Superior temporal gyrus (tissue), 1 donor: Measurements from ENCODE around the gene SPINK4.

Source experiments
- DNase-seq: peaks from one replicate; pipeline ENCODE4 v3.0.0-alpha.2; 2016; ENCODE audit errors: extremely low spot score

Gene SPINK4

GRCh38 chr9:33229359-33230114 lies 10.4 kb upstream of the SPINK4 start:
- DNase-seq: no peak

GRCh38 chr9:33230756-33231622 lies 9.0 kb upstream of the SPINK4 start:
- DNase-seq: no peak

- no peak for DNase-seq
Observed at GRCh38 chr9:33231623-33231942, 8.4 kb upstream of the SPINK4 start.

GRCh38 chr9:33232815-33233214 lies 7.2 kb upstream of the SPINK4 start:
- DNase-seq: no peak

GRCh38 chr9:33233626-33234342 lies 6.2 kb upstream of the SPINK4 start:
- DNase-seq: no peak

GRCh38 chr9:33234511-33235467 lies 5.2 kb upstream of the SPINK4 start:
- no peak for DNase-seq

GRCh38 chr9:33236571-33236970 lies 3.4 kb upstream of the SPINK4 start:
- no peak for DNase-seq

GRCh38 chr9:33241298-33241697 lies 1.3 kb downstream of the SPINK4 start:
- no peak for DNase-seq

GRCh38 chr9:33242609-33243134 lies 2.7 kb downstream of the SPINK4 start:
- DNase-seq: no peak

GRCh38 chr9:33244137-33244784 lies 4.3 kb downstream of the SPINK4 start:
- DNase-seq: no peak

GRCh38 chr9:33245341-33245740 lies 5.4 kb downstream of the SPINK4 start:
- no peak for DNase-seq

- DNase-seq: no peak
Observed at GRCh38 chr9:33246269-33246860, 6.4 kb downstream of the SPINK4 start.

- no peak for DNase-seq
Observed at GRCh38 chr9:33248606-33249005, 8.6 kb downstream of the SPINK4 start.

GRCh38 chr9:33249087-33249658 lies 9.2 kb downstream of the SPINK4 start:
- DNase-seq: no peak

GRCh38 chr9:33249983-33250382 lies 10.0 kb downstream of the SPINK4 start:
- no peak for DNase-seq

- DNase-seq: no peak
Observed at GRCh38 chr9:33250458-33250995, 10.6 kb downstream of the SPINK4 start.

GRCh38 chr9:33254211-33254610 lies 14.2 kb downstream of the SPINK4 start:
- DNase-seq: no peak

GRCh38 chr9:33255014-33255413 lies 15.0 kb downstream of the SPINK4 start:
- DNase-seq: no peak

GRCh38 chr9:33255471-33255870 lies 15.5 kb downstream of the SPINK4 start:
- no peak for DNase-seq

GRCh38 chr9:33256236-33256635 lies 16.3 kb downstream of the SPINK4 start:
- no peak for DNase-seq
